ENCODE measurements around the gene PTPRU. TPM values are rescaled to one million over a fixed set of nuclear protein-coding genes. Genes with fewer than 3 reads are reported as not detected.

The PTPRU gene
- total RNA-seq, 1 experiment from 2014 or later, result 6.8 TPM

GRCh38 chr1:29356663-29357062 lies 120.3 kb downstream of the PTPRU start:
- intact Hi-C loops (cut with micrococcal nuclease; ENCODE audit: unreplicated experiment), result no loop called here
- Histone ChIP-seq H3K27ac (ENCODE audit: low read depth, low read length, poor library complexity, severe bottlenecking) (no peak overlapping the region), H3K36me3 (ENCODE audit: insufficient read depth, low read length, poor library complexity, severe bottlenecking) (no peaks in the 10 kb centered on the region), H3K27me3 (replicated peaks; ENCODE audit: insufficient read depth, low read depth, low read length, poor library complexity) (peaks cover 25% of the 10 kb centered on the region), H3K4me1 (ENCODE audit: insufficient read depth, low read length, poor library complexity, severe bottlenecking) (no peaks in the 10 kb centered on the region), H3K4me3 (ENCODE audit: low read depth, low read length, poor library complexity, severe bottlenecking) (no peak overlapping the region), H3K9me3 (ENCODE audit: low read depth, low read length, poor library complexity, severe bottlenecking) (no peaks in the 10 kb centered on the region)
- BruUV-seq (replicated peaks), result no TSS peak
- no peak for DNase-seq (ENCODE audit: low spot score)
- TF ChIP-seq EZH2 (IDR thresholded peaks at IDR 0.05; ENCODE audit: borderline replicate concordance, low read depth, low read length, poor library complexity, severe bottlenecking) (no peak), CTCF (conservative IDR thresholded peaks at IDR 0.05; ENCODE audit: low read depth, low read length) (no peak)
- ChIA-PET CTCF (no interaction called here), POLR2A (ENCODE audit: low non-redundant PET) (no interaction called here)

GRCh38 chr1:29357452-29357851 lies 121.1 kb downstream of the PTPRU start:
- intact Hi-C loops (cut with micrococcal nuclease; ENCODE audit: unreplicated experiment), result no loop called here
- H3K27ac ChIP-seq (ENCODE audit: low read depth, low read length, poor library complexity, severe bottlenecking), result no peak overlapping the region
- ChIA-PET POLR2A (ENCODE audit: low non-redundant PET) (no interaction called here), CTCF (no interaction called here)
- no peaks in the 10 kb centered on the region for H3K4me1 ChIP-seq (ENCODE audit: insufficient read depth, low read length, poor library complexity, severe bottlenecking)
- no peak overlapping the region for H3K4me3 ChIP-seq (ENCODE audit: low read depth, low read length, poor library complexity, severe bottlenecking)
- no peaks in the 10 kb centered on the region for H3K9me3 ChIP-seq (ENCODE audit: low read depth, low read length, poor library complexity, severe bottlenecking)
- H3K27me3 ChIP-seq (replicated peaks; ENCODE audit: insufficient read depth, low read depth, low read length, poor library complexity), result peaks cover 25% of the 10 kb centered on the region
- TF ChIP-seq CTCF (conservative IDR thresholded peaks at IDR 0.05; ENCODE audit: low read depth, low read length) (no peak), EZH2 (IDR thresholded peaks at IDR 0.05; ENCODE audit: borderline replicate concordance, low read depth, low read length, poor library complexity, severe bottlenecking) (no peak)
- BruUV-seq (replicated peaks), result no TSS peak
- no peak for DNase-seq (ENCODE audit: low spot score)
- no peaks in the 10 kb centered on the region for H3K36me3 ChIP-seq (ENCODE audit: insufficient read depth, low read length, poor library complexity, severe bottlenecking)

- Histone ChIP-seq H3K4me3 (ENCODE audit: low read depth, low read length, poor library complexity, severe bottlenecking) (no peak overlapping the region), H3K27me3 (replicated peaks; ENCODE audit: insufficient read depth, low read depth, low read length, poor library complexity) (peaks cover 25% of the 10 kb centered on the region), H3K27ac (ENCODE audit: low read depth, low read length, poor library complexity, severe bottlenecking) (no peak overlapping the region), H3K9me3 (ENCODE audit: low read depth, low read length, poor library complexity, severe bottlenecking) (no peaks in the 10 kb centered on the region), H3K36me3 (ENCODE audit: insufficient read depth, low read length, poor library complexity, severe bottlenecking) (no peaks in the 10 kb centered on the region), H3K4me1 (ENCODE audit: insufficient read depth, low read length, poor library complexity, severe bottlenecking) (no peaks in the 10 kb centered on the region)
- no peak for TF ChIP-seq CTCF (conservative IDR thresholded peaks at IDR 0.05; ENCODE audit: low read depth, low read length)
- TF ChIP-seq EZH2 (IDR thresholded peaks at IDR 0.05; ENCODE audit: borderline replicate concordance, low read depth, low read length, poor library complexity, severe bottlenecking), result no peak
- CTCF ChIA-PET, result no interaction called here
- BruUV-seq (replicated peaks), result no TSS peak
- no peak for DNase-seq (ENCODE audit: low spot score)
- intact Hi-C loops (cut with micrococcal nuclease; ENCODE audit: unreplicated experiment), result no loop called here
- POLR2A ChIA-PET (ENCODE audit: low non-redundant PET), result no interaction called here
Measured at GRCh38 chr1:29358183-29358582, 121.9 kb downstream of the PTPRU start.

Data from A673 (cell line).